ENCODE data around the gene NPC2. TPM values are rescaled to one million over a fixed set of nuclear protein-coding genes. Genes with fewer than 3 reads are reported as not detected.

Gene NPC2
- total and polyA plus RNA-seq, 4 donors = 204 to 389 (median 261) TPM

DNA sequence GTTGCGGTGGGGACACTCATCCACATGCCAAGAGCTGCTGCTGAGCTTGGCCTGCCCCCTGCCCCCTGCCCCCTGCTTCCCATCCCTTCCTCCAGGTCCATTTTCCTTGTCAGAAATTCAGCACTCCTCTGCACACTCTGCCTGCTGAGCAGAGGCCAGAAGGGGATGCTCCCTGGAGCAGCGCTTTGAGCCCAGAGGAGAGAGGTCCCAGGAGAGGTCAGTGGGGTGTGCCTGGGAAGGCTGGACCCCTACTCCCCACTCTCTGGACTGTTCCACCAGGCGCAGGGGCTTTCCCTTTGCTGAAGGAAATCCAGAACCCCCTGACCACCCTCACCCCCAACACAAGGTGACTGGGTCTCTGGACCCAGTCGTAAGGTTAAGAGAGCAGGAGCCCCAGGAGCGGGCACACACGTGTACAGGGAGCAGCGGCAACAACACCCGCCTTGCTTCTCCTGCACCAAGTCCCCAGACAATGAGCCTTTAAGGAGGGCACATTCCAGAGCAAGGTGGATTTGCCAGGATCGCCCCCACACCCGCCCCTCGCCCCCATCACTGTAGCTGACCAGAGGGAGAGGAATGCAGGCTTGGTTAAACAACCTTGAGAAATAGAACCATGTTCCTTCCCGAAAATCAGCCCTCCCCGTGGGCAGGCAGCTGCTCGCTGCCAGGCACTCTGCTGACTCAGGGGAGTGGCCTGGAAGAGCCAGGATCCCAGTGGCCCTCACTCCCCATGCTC is 31.1 kb upstream of the NPC2 start:
- 52 to 54% methylated on average over 14 of the region's 14 CpGs for WGBS, 2 donors
- intact Hi-C loops (cut with DNase I) = no loop called here
- no peaks in the 10 kb centered on the region for H3K36me3 ChIP-seq (ENCODE audit: control insufficient read depth in 1 of 2, insufficient read depth in 2 of 2, low read length in 1 of 2)

GRCh38 chr14:74522740-74523139 is 29.6 kb upstream of the NPC2 start:
- WGBS, 2 donors = 86 to 87% methylated on average over 7 of the region's 7 CpGs
- Histone ChIP-seq H3K36me3 (ENCODE audit: control insufficient read depth in 1 of 2, insufficient read depth in 2 of 2, low read length in 1 of 2) (no peaks in the 10 kb centered on the region), H3K4me1 (ENCODE audit: control insufficient read depth in 1 of 2, insufficient read depth in 2 of 2, low read length in 2 of 2) (no peaks in the 10 kb centered on the region), H3K27me3 (ENCODE audit: control insufficient read depth in 1 of 2, insufficient read depth in 2 of 2, low read length in 1 of 2) (no peaks in the 10 kb centered on the region), H3K27ac (ENCODE audit: low read depth in 1 of 2, low read length in 2 of 2) (no peak overlapping the region), H3K4me3 (ENCODE audit: low read length in 2 of 2) (no peak overlapping the region), H3K9me3 (ENCODE audit: control insufficient read depth, low read length) (no peaks in the 10 kb centered on the region)
- DNase-seq (no peak), ATAC-seq (ENCODE audit: low FRiP score) (no peak)
- intact Hi-C loops (cut with DNase I) = no loop called here

More for the DNA sequence above, 31.1 kb upstream of the NPC2 start:
- Histone ChIP-seq H3K4me3 (ENCODE audit: low read length in 2 of 2) (no peak overlapping the region), H3K27ac (ENCODE audit: low read depth in 1 of 2, low read length in 2 of 2) (peak overlapping the region in 1 of 2 donors; percentile 54), H3K9me3 (ENCODE audit: control insufficient read depth, low read length) (no peaks in the 10 kb centered on the region), H3K27me3 (ENCODE audit: control insufficient read depth in 1 of 2, insufficient read depth in 2 of 2, low read length in 1 of 2) (no peaks in the 10 kb centered on the region), H3K4me1 (ENCODE audit: control insufficient read depth in 1 of 2, insufficient read depth in 2 of 2, low read length in 2 of 2) (no peaks in the 10 kb centered on the region)
- DNase-seq (peak in 1 of 2 donors; percentile 67), ATAC-seq (ENCODE audit: low FRiP score) (no peak)

- intact Hi-C loops (cut with DNase I) = loop anchor here in 1 of 2 donors (1.0 kb wide), 1 partner anchor 26 kb away; no protein-coding TSS in a partner anchor
- no peak overlapping the region for H3K4me3 ChIP-seq (ENCODE audit: low read length in 2 of 2)
- peak in 1 of 2 donors; percentile 51 for DNase-seq
- H3K27ac ChIP-seq (ENCODE audit: low read depth in 1 of 2, low read length in 2 of 2) = no peak overlapping the region
- H3K4me1 ChIP-seq (ENCODE audit: control insufficient read depth in 1 of 2, insufficient read depth in 2 of 2, low read length in 2 of 2) = no peaks in the 10 kb centered on the region
- ATAC-seq (ENCODE audit: low FRiP score) = no peak
- WGBS, 2 donors = 83 to 91% methylated on average over 10 of the region's 10 CpGs
- H3K27me3 ChIP-seq (ENCODE audit: control insufficient read depth in 1 of 2, insufficient read depth in 2 of 2, low read length in 1 of 2) = no peaks in the 10 kb centered on the region
- H3K36me3 ChIP-seq (ENCODE audit: control insufficient read depth in 1 of 2, insufficient read depth in 2 of 2, low read length in 1 of 2) = no peaks in the 10 kb centered on the region
- no peaks in the 10 kb centered on the region for H3K9me3 ChIP-seq (ENCODE audit: control insufficient read depth, low read length)
Observed at GRCh38 chr14:74521756-74522155, 28.7 kb upstream of the NPC2 start.

DNA sequence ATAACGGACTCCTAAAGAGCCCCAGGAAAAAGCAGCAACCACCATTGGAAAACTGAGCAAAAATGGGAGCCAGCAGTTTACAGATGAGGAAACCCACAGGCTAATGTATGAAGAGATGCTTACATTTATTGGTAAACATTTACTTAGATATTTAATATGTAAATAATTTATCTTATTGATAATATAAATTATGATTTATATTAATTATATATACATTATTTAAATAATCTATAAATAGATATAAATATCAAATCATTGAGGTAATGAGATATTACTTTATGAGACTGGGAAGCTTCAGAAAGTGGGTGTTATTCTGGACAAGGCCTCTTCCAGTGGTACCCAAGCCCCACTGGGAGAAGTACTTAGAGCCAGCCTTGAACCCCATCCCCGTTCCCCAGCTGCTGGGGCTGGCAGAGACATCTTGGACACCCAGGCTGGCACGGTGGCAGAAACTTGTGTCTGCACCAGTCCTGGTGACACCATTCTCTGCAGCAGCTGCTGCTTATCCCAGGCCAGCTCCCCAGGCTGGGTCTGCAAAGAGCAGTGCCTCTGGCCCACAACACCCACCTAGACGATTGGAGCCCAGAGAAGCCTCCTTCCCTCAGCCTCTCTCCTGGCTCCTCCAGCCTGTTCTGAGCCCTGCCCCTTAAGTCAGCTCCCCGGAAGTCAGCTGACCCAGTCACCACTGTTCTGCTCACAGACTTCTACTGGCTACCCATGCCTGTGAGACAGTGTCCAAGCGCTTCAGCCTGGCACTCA is 26.4 kb upstream of the NPC2 start:
- Histone ChIP-seq H3K36me3 (ENCODE audit: control insufficient read depth in 1 of 2, insufficient read depth in 2 of 2, low read length in 1 of 2) (peaks cover 0 to 2% of the 10 kb centered on the region in 2 donors), H3K4me3 (ENCODE audit: low read length in 2 of 2) (no peak overlapping the region), H3K4me1 (ENCODE audit: control insufficient read depth in 1 of 2, insufficient read depth in 2 of 2, low read length in 2 of 2) (no peaks in the 10 kb centered on the region), H3K27ac (ENCODE audit: low read depth in 1 of 2, low read length in 2 of 2) (peak overlapping the region in 1 of 2 donors; percentile 7), H3K9me3 (ENCODE audit: control insufficient read depth, low read length) (no peaks in the 10 kb centered on the region), H3K27me3 (ENCODE audit: control insufficient read depth in 1 of 2, insufficient read depth in 2 of 2, low read length in 1 of 2) (no peaks in the 10 kb centered on the region)
- DNase-seq (peak in 1 of 2 donors; percentile 47), ATAC-seq (ENCODE audit: low FRiP score) (no peak)
- intact Hi-C loops (cut with DNase I) = no loop called here
- 38 to 50% methylated on average over 6 of the region's 6 CpGs for WGBS, 2 donors

GRCh38 chr14:74518221-74518620 is 25.1 kb upstream of the NPC2 start:
- DNase-seq (peak in 1 of 2 donors; percentile 51), ATAC-seq (ENCODE audit: low FRiP score) (no peak)
- peak overlapping the region in 1 of 2 donors; percentile 9 for H3K27ac ChIP-seq (ENCODE audit: low read depth in 1 of 2, low read length in 2 of 2)
- H3K36me3 ChIP-seq (ENCODE audit: control insufficient read depth in 1 of 2, insufficient read depth in 2 of 2, low read length in 1 of 2) = peaks cover 0 to 2% of the 10 kb centered on the region in 2 donors
- no peaks in the 10 kb centered on the region for H3K27me3 ChIP-seq (ENCODE audit: control insufficient read depth in 1 of 2, insufficient read depth in 2 of 2, low read length in 1 of 2)
- 89 to 91% methylated on average over 6 of the region's 6 CpGs for WGBS, 2 donors
- H3K4me1 ChIP-seq (ENCODE audit: control insufficient read depth in 1 of 2, insufficient read depth in 2 of 2, low read length in 2 of 2) = no peaks in the 10 kb centered on the region
- intact Hi-C loops (cut with DNase I) = no loop called here
- H3K4me3 ChIP-seq (ENCODE audit: low read length in 2 of 2) = no peak overlapping the region
- no peaks in the 10 kb centered on the region for H3K9me3 ChIP-seq (ENCODE audit: control insufficient read depth, low read length)

DNA sequence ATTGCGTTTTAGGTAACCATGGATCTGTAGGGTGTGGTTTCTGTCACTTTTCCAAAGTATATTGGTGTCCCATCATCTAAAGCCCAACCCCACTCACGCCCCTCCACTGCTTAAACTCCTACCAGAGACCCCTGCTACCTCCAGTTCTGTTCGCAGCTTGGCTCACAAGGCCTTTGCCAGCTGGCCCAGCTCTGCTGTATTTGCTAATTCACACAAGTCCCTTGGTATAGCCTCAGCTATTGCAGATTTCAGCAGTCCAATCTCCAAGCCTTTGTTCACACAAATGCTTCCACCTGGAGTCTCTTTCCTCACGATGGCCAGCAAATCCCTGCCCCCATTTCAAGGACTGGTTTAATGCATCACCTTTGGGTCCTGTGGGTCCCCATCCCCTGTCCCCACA is 24.6 kb upstream of the NPC2 start:
- no peaks in the 10 kb centered on the region for H3K27me3 ChIP-seq (ENCODE audit: control insufficient read depth in 1 of 2, insufficient read depth in 2 of 2, low read length in 1 of 2)
- no peak for ATAC-seq (ENCODE audit: low FRiP score)
- no peak overlapping the region for H3K4me3 ChIP-seq (ENCODE audit: low read length in 2 of 2)
- no peaks in the 10 kb centered on the region for H3K4me1 ChIP-seq (ENCODE audit: control insufficient read depth in 1 of 2, insufficient read depth in 2 of 2, low read length in 2 of 2)
- WGBS, 2 donors = 76 to 78% methylated on average over 4 of the region's 4 CpGs
- DNase-seq = peak in 1 of 2 donors; percentile 43
- H3K9me3 ChIP-seq (ENCODE audit: control insufficient read depth, low read length) = no peaks in the 10 kb centered on the region
- peaks cover 0 to 2% of the 10 kb centered on the region in 2 donors for H3K36me3 ChIP-seq (ENCODE audit: control insufficient read depth in 1 of 2, insufficient read depth in 2 of 2, low read length in 1 of 2)
- no peak overlapping the region for H3K27ac ChIP-seq (ENCODE audit: low read depth in 1 of 2, low read length in 2 of 2)
- intact Hi-C loops (cut with DNase I) = no loop called here

- intact Hi-C loops (cut with DNase I) = no loop called here
- Histone ChIP-seq H3K27ac (ENCODE audit: low read depth in 1 of 2, low read length in 2 of 2) (peak overlapping the region in 1 of 2 donors; percentile 25), H3K27me3 (ENCODE audit: control insufficient read depth in 1 of 2, insufficient read depth in 2 of 2, low read length in 1 of 2) (no peaks in the 10 kb centered on the region), H3K36me3 (ENCODE audit: control insufficient read depth in 1 of 2, insufficient read depth in 2 of 2, low read length in 1 of 2) (peaks cover 0 to 2% of the 10 kb centered on the region in 2 donors), H3K9me3 (ENCODE audit: control insufficient read depth, low read length) (no peaks in the 10 kb centered on the region), H3K4me1 (ENCODE audit: control insufficient read depth in 1 of 2, insufficient read depth in 2 of 2, low read length in 2 of 2) (peaks cover 0 to 5% of the 10 kb centered on the region in 2 donors), H3K4me3 (ENCODE audit: low read length in 2 of 2) (no peak overlapping the region)
- ATAC-seq (ENCODE audit: low FRiP score) (no peak), DNase-seq (peak; percentile 70 to 76)
- whole genome bisulfite sequencing, 2 donors = 67 to 78% methylated on average over 12 of the region's 12 CpGs
Observed at GRCh38 chr14:74516451-74517160, 23.5 kb upstream of the NPC2 start.

DNA sequence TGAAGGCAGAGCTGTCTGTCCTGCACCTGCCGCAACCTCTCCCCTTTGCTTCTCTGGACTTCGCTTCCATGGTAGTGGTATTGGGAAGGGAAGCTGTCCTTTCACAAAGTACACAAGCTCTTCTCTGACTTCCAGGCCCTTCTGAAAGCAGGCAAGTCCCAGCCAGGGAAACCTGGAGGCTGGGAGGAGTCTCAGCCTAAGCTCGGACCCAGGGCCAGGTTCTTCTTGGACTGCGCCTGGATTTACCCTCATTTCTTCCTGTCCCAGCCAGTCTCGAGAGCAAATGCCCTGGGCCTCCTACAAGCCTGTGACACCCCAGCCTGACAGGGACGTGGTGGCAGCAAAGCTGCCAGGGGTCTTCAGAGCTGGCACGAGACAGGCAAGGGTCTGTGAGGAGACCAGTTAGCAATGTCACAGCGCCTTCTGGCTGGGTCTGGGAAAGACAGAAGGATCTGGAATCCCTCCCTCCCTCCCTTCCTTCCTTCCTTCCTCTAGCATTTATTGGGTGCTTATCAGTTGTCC is 22.8 kb upstream of the NPC2 start:
- 84 to 85% methylated on average over 8 of the region's 8 CpGs for WGBS, 2 donors
- H3K36me3 ChIP-seq (ENCODE audit: control insufficient read depth in 1 of 2, insufficient read depth in 2 of 2, low read length in 1 of 2) = peaks cover 0 to 2% of the 10 kb centered on the region in 2 donors
- peaks cover 0 to 5% of the 10 kb centered on the region in 2 donors for H3K4me1 ChIP-seq (ENCODE audit: control insufficient read depth in 1 of 2, insufficient read depth in 2 of 2, low read length in 2 of 2)
- intact Hi-C loops (cut with DNase I) = no loop called here
- H3K27ac ChIP-seq (ENCODE audit: low read depth in 1 of 2, low read length in 2 of 2) = peak overlapping the region in 1 of 2 donors; percentile 16
- no peaks in the 10 kb centered on the region for H3K27me3 ChIP-seq (ENCODE audit: control insufficient read depth in 1 of 2, insufficient read depth in 2 of 2, low read length in 1 of 2)
- H3K9me3 ChIP-seq (ENCODE audit: control insufficient read depth, low read length) = no peaks in the 10 kb centered on the region
- DNase-seq = peak in 1 of 2 donors; percentile 28
- ATAC-seq (ENCODE audit: low FRiP score) = no peak
- no peak overlapping the region for H3K4me3 ChIP-seq (ENCODE audit: low read length in 2 of 2)

Data from aorta (tissue), 5 donors.